Skeletal muscle satellite cell (primary cell): ENCODE results near the gene SYP.

Experiments used
- H3K27me3 ChIP-seq: 2 replicates; pipeline ENCODE4 v1.7.0; 2013; ENCODE audit warnings: low read length; ENCODE audit not compliant: control insufficient read depth, insufficient read depth
- H3K36me3 ChIP-seq: 2 replicates; pipeline ENCODE4 v1.7.0; 2013; ENCODE audit warnings: mild to moderate bottlenecking, control low read depth, low read length; ENCODE audit not compliant: insufficient read depth
- H3K4me1 ChIP-seq: 2 replicates; pipeline ENCODE4 v1.7.0; 2013; ENCODE audit warnings: low read length; ENCODE audit not compliant: control insufficient read depth, insufficient read depth
- H3K4me2 ChIP-seq: 2 replicates; pipeline ENCODE4 v1.7.0; 2013; ENCODE audit warnings: mild to moderate bottlenecking, low read length
- H3K4me3 ChIP-seq: 2 replicates; pipeline ENCODE4 v1.7.0; 2013; ENCODE audit warnings: low read length
- H3K9ac ChIP-seq: 2 replicates; pipeline ENCODE4 v1.7.0; 2013; ENCODE audit warnings: mild to moderate bottlenecking, low read depth, low read length, moderate library complexity
- H3K9me3 ChIP-seq: replicated peaks from 2 replicates; pipeline ENCODE4 v1.7.0; 2013; ENCODE audit warnings: mild to moderate bottlenecking, control low read depth, low read length

SYP gene

GRCh38 chrX:49187526-49187925, 12.5 kb downstream of the SYP start:
- Histone ChIP-seq H3K4me3 (no peak overlapping the region), H3K27me3 (no peaks in the 10 kb centered on the region), H3K9ac (no peak overlapping the region), H3K36me3 (peaks cover 4% of the 10 kb centered on the region), H3K9me3 (no peaks in the 10 kb centered on the region), H3K4me1 (peaks cover 16% of the 10 kb centered on the region), H3K4me2 (no peak overlapping the region)

DNA sequence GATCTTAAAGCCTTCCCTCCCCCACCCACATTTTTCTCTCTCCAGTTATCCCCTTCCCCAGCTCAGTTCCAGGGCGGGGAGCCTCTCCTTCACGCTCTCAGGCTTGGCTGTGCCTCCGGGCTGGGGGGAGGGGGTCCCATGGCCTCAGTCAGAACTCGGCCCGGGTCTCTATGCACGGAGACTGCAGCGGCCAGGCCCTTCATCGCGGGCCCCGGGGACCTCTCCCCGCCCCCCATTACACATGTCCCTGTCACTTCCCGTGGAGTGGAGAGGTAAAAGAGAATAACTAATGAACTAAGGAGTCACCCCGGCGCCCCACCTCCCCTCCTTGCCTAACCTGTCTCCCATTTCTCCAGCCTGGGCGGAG, 13.0 kb downstream of the SYP start:
- Histone ChIP-seq H3K9me3 (no peaks in the 10 kb centered on the region), H3K9ac (no peak overlapping the region), H3K4me1 (peaks cover 16% of the 10 kb centered on the region)

DNA sequence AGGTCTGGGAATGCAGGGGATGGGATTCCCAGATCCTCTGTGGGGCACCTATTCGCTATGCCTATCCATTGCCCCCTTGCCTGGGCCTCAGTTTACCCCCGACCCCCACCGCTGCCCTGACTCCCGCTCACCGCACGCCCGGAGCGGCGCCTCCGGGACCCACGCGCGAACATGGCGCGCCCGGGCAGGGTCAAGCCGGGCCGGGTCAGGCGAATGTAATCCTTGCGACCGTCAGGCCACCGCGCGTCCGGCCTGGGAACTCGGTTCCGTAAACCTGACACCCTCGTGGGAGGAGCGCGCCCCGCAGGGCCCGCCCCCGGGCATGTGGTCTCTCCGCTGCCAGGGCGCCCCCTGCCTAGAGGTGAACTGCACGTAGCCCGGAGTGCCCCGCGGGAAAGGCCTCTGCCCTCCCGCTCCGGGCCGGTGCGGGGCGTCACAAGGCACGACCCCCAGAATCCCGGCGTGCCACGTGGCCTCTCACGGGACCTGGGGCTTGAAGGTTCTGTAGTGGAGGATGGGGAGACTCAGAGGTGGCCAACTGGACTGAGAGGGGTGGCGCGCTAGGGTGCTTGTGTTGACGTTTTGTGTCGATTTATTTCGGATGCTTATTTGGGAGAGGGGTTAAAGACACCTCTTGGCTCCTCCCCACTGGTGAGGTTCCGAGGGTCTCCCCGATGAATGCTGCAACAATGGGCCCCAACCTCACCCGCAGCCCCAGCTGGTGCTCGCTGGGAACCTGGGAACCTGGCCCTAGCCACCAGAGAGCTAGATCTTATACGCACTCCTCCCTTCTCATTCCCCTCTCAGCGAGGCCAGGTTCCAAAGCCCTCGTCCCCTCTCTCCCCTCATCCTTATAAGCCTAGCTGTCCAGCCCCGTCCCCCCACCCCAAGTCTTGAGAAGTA, 13.6 kb downstream of the SYP start, which contains the start of gene PRICKLE3:
PRICKLE3 (minus strand) TSS at position 249 of the 903 bp plus-strand sequence; CDS start at position 173, 76 bp downstream.
- Histone ChIP-seq H3K4me1 (peaks cover 16% of the 10 kb centered on the region), H3K4me2 (peak within 1 kb of the TSS; percentile 82), H3K9ac (peak within 1 kb of the TSS; percentile 84), H3K36me3 (peaks cover 8% of the 10 kb centered on the region), H3K9me3 (no peaks in the 10 kb centered on the region), H3K4me3 (peak within 1 kb of the TSS; percentile 76), H3K27me3 (no peaks in the 10 kb centered on the region)

More for the DNA sequence above, 13.0 kb downstream of the SYP start:
- Histone ChIP-seq H3K36me3 (peaks cover 8% of the 10 kb centered on the region), H3K4me3 (no peak overlapping the region), H3K27me3 (no peaks in the 10 kb centered on the region), H3K4me2 (no peak overlapping the region)

DNA sequence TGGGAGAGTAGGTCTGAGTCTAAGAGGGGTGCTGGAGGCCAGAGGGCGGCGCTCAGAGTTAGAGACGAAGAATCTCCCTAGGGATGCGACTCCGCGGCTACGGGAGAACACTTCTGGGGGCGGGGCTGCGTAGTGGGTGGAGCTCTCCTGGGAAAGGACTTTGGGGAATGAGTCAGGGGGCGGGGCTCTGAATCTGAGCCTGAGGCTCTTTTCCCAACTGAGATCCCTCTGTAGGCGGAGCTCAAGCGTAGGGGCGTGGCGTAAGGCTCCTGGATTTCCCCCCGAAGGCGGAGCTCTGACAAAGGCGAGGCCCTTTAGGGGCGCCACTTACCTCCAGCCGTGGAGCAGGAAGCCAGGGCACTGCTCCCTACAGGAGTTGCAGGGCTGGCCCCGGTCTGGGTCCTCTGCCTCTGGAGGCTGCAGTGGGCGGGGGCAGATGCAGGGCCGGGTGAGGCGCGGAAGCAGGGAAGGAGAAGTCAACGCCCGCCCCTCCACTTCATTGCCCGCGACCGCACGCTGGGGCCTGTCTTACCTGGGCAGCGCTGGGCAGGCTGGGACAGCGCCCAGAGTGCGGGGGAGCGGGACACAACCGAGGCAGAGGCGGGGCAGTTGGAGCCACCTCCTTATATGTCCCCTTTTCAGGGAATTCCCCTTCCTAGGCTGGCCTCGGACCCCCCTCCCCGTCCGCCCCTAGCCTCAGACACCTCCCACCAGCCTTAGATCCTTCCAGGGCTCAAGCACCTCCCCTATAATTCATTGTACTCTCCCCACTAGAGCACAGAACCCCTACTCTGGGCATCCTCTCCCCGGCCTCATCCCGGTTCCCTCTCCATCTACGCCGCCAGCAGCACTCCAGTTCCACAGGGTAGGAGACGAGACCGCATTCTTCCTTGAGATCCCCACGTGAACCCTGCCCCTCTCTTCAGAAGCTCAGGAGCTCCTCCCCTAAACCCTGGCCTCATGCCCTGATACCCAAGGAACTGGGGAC, 15.4 kb downstream of the SYP start:
- Histone ChIP-seq H3K36me3 (peaks cover 8% of the 10 kb centered on the region), H3K4me3 (peak overlapping the region; percentile 76), H3K9ac (peak overlapping the region; percentile 35), H3K4me2 (peak overlapping the region; percentile 82), H3K9me3 (no peaks in the 10 kb centered on the region), H3K27me3 (no peaks in the 10 kb centered on the region), H3K4me1 (peaks cover 12% of the 10 kb centered on the region)

DNA sequence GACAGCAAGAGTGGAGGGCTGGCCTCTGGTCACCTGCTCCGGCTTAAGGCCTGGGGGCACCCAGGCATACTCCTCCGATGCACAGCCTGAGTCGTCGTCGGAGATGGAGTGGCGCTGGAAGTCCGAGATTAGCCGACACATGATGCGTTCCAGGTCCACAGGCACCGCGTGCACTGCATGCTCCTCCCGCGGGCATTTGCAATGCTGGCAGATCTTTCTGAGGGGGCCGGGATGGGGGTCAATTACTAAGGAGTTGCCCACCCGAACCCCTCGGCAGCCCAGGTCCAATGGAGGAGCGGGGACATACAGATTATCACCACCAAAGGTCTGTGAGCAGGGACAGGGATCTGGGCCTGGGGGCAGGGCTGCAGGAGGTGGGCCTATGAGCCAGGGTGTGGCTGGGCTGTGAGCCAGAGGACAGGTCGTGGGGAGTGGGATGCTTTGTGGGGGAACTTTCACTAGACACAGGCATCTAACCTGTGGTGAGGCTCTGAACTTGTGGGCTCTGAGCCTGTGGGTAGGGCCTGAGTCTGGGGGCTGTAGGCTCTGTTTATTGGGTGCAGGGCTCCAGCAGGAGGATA, 16.2 kb downstream of the SYP start:
- H3K27me3 ChIP-seq, result no peaks in the 10 kb centered on the region
- H3K36me3 ChIP-seq, result peaks cover 11% of the 10 kb centered on the region
- peaks cover 11% of the 10 kb centered on the region for H3K4me1 ChIP-seq
- peak overlapping the region; percentile 25 for H3K4me3 ChIP-seq
- H3K9me3 ChIP-seq, result no peaks in the 10 kb centered on the region
- H3K9ac ChIP-seq, result no peak overlapping the region
- peak overlapping the region; percentile 82 for H3K4me2 ChIP-seq

GRCh38 chrX:49179358-49179757, 20.6 kb downstream of the SYP start:
- H3K4me2 ChIP-seq, result no peak overlapping the region
- H3K4me3 ChIP-seq, result no peak overlapping the region
- H3K36me3 ChIP-seq, result peaks cover 38% of the 10 kb centered on the region
- H3K4me1 ChIP-seq, result peaks cover 4% of the 10 kb centered on the region
- H3K9ac ChIP-seq, result no peak overlapping the region
- H3K27me3 ChIP-seq, result no peaks in the 10 kb centered on the region
- H3K9me3 ChIP-seq, result no peaks in the 10 kb centered on the region

- Histone ChIP-seq H3K4me1 (no peaks in the 10 kb centered on the region), H3K36me3 (peaks cover 42% of the 10 kb centered on the region), H3K4me3 (no peak overlapping the region), H3K9ac (no peak overlapping the region), H3K4me2 (no peak overlapping the region), H3K27me3 (no peaks in the 10 kb centered on the region), H3K9me3 (no peaks in the 10 kb centered on the region)
Observed at GRCh38 chrX:49178537-49178936, 21.5 kb downstream of the SYP start.

- Histone ChIP-seq H3K36me3 (peaks cover 45% of the 10 kb centered on the region), H3K9me3 (no peaks in the 10 kb centered on the region), H3K4me2 (no peak overlapping the region), H3K9ac (no peak overlapping the region), H3K4me1 (peaks cover 5% of the 10 kb centered on the region), H3K4me3 (no peak overlapping the region), H3K27me3 (no peaks in the 10 kb centered on the region)
Observed at GRCh38 chrX:49177873-49178480, 22.0 kb downstream of the SYP start.

DNA sequence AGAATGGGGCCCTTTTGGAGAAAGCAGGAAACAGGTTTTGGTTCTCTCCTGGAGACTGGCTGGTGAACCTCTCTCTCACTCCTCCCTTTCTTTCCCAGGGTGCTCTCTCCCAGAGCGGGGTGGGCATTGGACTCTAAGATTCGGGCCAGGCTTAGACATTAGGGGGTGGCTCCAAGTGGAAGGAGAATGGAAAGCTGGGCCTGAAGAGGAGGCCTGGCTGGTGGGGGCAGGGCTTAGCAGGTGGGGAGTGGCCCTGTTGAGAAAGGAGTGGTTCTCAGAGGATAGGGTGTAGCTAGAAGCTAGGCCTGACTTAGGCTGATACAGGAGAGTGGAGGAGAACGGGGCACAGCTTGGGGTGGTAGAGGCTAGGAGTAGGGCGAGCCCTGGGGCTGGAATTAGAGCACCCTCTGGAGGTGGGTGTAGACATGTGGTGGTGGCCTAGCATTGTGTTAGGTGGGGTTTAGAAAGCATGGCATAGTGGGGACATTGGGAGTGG, 22.6 kb downstream of the SYP start:
- H3K9ac ChIP-seq, result no peak overlapping the region
- H3K36me3 ChIP-seq, result peaks cover 44% of the 10 kb centered on the region
- no peak overlapping the region for H3K4me3 ChIP-seq
- no peak overlapping the region for H3K4me2 ChIP-seq
- no peaks in the 10 kb centered on the region for H3K9me3 ChIP-seq
- no peaks in the 10 kb centered on the region for H3K27me3 ChIP-seq
- peaks cover 6% of the 10 kb centered on the region for H3K4me1 ChIP-seq

DNA sequence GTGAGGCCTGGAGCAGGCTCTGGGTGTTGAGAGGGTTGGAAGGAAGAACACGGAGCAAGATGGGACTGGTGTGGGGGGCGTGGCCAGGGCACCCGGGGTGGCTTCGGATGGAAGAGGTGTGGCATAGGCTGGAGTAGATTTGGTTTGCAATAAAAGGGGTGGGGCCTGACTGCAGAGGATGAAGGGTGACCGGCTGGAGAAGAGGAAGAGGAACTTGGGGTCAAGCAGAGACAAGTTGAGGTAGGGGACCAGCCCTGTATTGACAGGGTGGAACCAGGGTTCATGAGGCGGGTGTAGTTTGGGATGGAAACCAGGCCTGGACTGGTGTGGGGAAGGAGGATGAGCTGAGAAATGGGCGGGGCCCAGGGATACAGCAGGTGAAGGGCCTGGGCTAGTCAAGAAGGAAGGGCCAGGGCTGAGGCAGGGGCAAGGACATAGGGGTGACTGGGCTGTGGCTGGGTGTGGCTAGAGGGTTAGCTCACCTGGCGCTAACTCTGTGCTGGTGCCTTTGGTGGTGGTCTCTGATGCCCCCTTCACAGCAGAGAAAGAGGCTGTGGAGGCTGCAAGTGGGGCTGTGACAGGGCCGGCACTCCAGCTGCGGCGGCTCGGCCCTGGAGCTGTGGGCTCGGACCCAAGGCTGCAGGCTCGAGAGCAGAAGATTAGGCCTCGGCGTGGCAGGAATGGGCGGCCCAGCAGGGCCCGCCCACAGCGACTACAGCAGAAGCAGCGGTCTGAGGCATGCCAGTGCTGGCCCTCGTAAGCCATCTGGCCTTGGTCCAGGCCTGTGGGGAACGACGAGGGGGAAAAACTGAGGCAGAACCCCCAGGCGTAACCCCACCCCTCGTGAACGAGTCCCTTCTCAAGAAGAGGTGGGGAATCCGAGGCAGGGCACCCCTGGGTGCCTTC, 23.3 kb downstream of the SYP start:
- peaks cover 41% of the 10 kb centered on the region for H3K36me3 ChIP-seq
- H3K9me3 ChIP-seq, result no peaks in the 10 kb centered on the region
- H3K4me2 ChIP-seq, result no peak overlapping the region
- H3K9ac ChIP-seq, result no peak overlapping the region
- H3K4me3 ChIP-seq, result no peak overlapping the region
- no peaks in the 10 kb centered on the region for H3K27me3 ChIP-seq
- H3K4me1 ChIP-seq, result peaks cover 6% of the 10 kb centered on the region
